Measurements from ENCODE around the gene SDR42E2.

GRCh38 chr16:22163806-22164205, 1.5 kb downstream of the SDR42E2 start:
- TF ChIP-seq RCOR1 (IDR thresholded peaks at IDR 0.05; ENCODE audit: low read length), result no peak
- TF ChIP-seq CTCF (IDR thresholded peaks at IDR 0.05), result no peak
- TF ChIP-seq REST (IDR thresholded peaks at IDR 0.05; ENCODE audit: low read depth, low read length), result no peak
- TF ChIP-seq PBX3 (IDR thresholded peaks at IDR 0.05), result no peak
- TF ChIP-seq GATA2 (CRISPR knock-in tag; IDR thresholded peaks at IDR 0.05), result no peak
- TF ChIP-seq EP300 (IDR thresholded peaks at IDR 0.05; ENCODE audit: borderline replicate concordance in 1 of 2, low read depth in 1 of 2, low read length in 1 of 2), result no peak
- TF ChIP-seq EZH2phosphoT487 (IDR thresholded peaks at IDR 0.05; ENCODE audit: borderline replicate concordance, low read depth), result no peak
- no peak for TF ChIP-seq POLR2AphosphoS5 (IDR thresholded peaks at IDR 0.05; ENCODE audit: low read depth, low read length)

Measured in SK-N-SH (cell line).